CD14-positive monocyte (primary cell): ENCODE data around the gene HYI. TPM values are rescaled to one million over a fixed set of nuclear protein-coding genes. Genes with fewer than 3 reads are reported as not detected.

ENCODE experiments used
- DNase-seq, 3 donors: peaks; one replicate each; pipeline ENCODE4 v3.0.0-alpha.2; 2011 to 2022
- H2AFZ ChIP-seq: 2 replicates; pipeline ENCODE4 v1.6.0; 2012; ENCODE audit warnings: mild to moderate bottlenecking, low read depth, low read length, inconsistent platforms; ENCODE audit not compliant: insufficient read depth, poor library complexity, severe bottlenecking
- H3K27ac ChIP-seq, 2 donors: 1 replicate in 1 of 2; 2 replicates in 1 of 2; pipeline ENCODE4 v1.5.1; 2012 to 2013; ENCODE audit warnings: low read length in 2 of 2, control low read depth in 1 of 2, inconsistent platforms in 1 of 2, low read depth in 1 of 2, mild to moderate bottlenecking in 1 of 2
- H3K27me3 ChIP-seq, 2 donors: one replicate each; pipeline versions ENCODE4 v1.6.0 to v1.6.1; 2011 to 2013; ENCODE audit warnings: low read length in 2 of 2; ENCODE audit not compliant: control insufficient read depth in 2 of 2, insufficient read depth in 2 of 2
- H3K36me3 ChIP-seq, 2 donors: replicated peaks in 1 of 2; 1 replicate in 1 of 2; 2 replicates in 1 of 2; pipeline versions ENCODE4 v1.5.1 to v1.6.1; 2012 to 2013; ENCODE audit warnings: low read length in 2 of 2, control low read depth in 1 of 2, inconsistent platforms in 1 of 2, mild to moderate bottlenecking in 1 of 2; ENCODE audit not compliant: insufficient read depth in 2 of 2, control insufficient read depth in 1 of 2
- H3K4me1 ChIP-seq, 2 donors: 1 replicate in 1 of 2; 2 replicates in 1 of 2; pipeline versions ENCODE4 v1.5.1 to v1.6.1; 2012 to 2013; ENCODE audit warnings: low read length in 2 of 2, control low read depth in 1 of 2, inconsistent platforms in 1 of 2, mild to moderate bottlenecking in 1 of 2, moderate library complexity in 1 of 2; ENCODE audit not compliant: insufficient read depth in 2 of 2, control insufficient read depth in 1 of 2
- H3K4me2 ChIP-seq: replicated peaks from 2 replicates; pipeline ENCODE3; 2012; ENCODE audit warnings: low read length, moderate library complexity, mild to moderate bottlenecking; ENCODE audit not compliant: poor library complexity, severe bottlenecking; ENCODE audit errors: extremely low read depth
- H3K4me3 ChIP-seq, 3 experiments: fragments of 200-600 bp in 1 of 3; sonication (generic) in 1 of 3; replicated peaks in 1 of 3; 1 replicate in 2 of 3; 2 replicates in 1 of 3; pipeline ENCODE4 v1.5.1; 2011 to 2013; ENCODE audit warnings: low read length in 3 of 3, mild to moderate bottlenecking in 3 of 3, control low read depth in 2 of 3, low read depth in 2 of 3, inconsistent platforms in 1 of 3, moderate library complexity in 1 of 3
- H3K79me2 ChIP-seq: 2 replicates; pipeline ENCODE4 v1.6.0; 2012; ENCODE audit warnings: mild to moderate bottlenecking, control low read depth, inconsistent platforms, low read length, moderate library complexity; ENCODE audit not compliant: insufficient read depth
- H3K9ac ChIP-seq: 2 replicates; pipeline ENCODE4 v1.6.0; 2017; ENCODE audit warnings: low read length, mild to moderate bottlenecking; ENCODE audit not compliant: insufficient read depth, poor library complexity, severe bottlenecking
- H3K9me3 ChIP-seq, 2 donors: replicated peaks in 1 of 2; 1 replicate in 1 of 2; 2 replicates in 1 of 2; pipeline versions ENCODE4 v1.5.1 to v1.6.1; 2012 to 2013; ENCODE audit warnings: low read length in 2 of 2, control low read depth in 1 of 2; ENCODE audit not compliant: control insufficient read depth in 1 of 2, insufficient read depth in 1 of 2
- H4K20me1 ChIP-seq: 2 replicates; pipeline ENCODE4 v1.6.0; 2012; ENCODE audit warnings: mild to moderate bottlenecking, low read length, control low read depth, moderate library complexity; ENCODE audit not compliant: insufficient read depth
- H3K27ac Mint-ChIP-seq, 7 donors: one replicate each; pipeline ENCODE4 v1.8.0; 2020; ENCODE audit warnings: mild to moderate bottlenecking in 7 of 7, mixed read lengths in 7 of 7, moderate library complexity in 6 of 7, inconsistent platforms in 2 of 7
- H3K27me3 Mint-ChIP-seq, 3 donors: one replicate each; pipeline ENCODE4 v1.8.0; 2021 to 2022; ENCODE audit warnings: low read depth in 3 of 3, mild to moderate bottlenecking in 3 of 3, mixed read lengths in 3 of 3, moderate library complexity in 3 of 3, inconsistent platforms in 1 of 3
- H3K36me3 Mint-ChIP-seq, 2 donors: one replicate each; pipeline ENCODE4 v1.8.0; 2020; ENCODE audit warnings: mixed read lengths in 2 of 2, inconsistent platforms in 1 of 2, mild to moderate bottlenecking in 1 of 2
- H3K4me1 Mint-ChIP-seq: one replicate; pipeline ENCODE4 v1.8.0; 2020; ENCODE audit warnings: mild to moderate bottlenecking, mixed read lengths
- H3K4me3 Mint-ChIP-seq, 2 donors: one replicate each; pipeline ENCODE4 v1.8.0; 2020; ENCODE audit warnings: mild to moderate bottlenecking in 2 of 2, mixed read lengths in 2 of 2, moderate library complexity in 1 of 2
- H3K9me3 Mint-ChIP-seq, 7 donors: one replicate each; pipeline ENCODE4 v1.8.0; 2020 to 2022; ENCODE audit warnings: mixed read lengths in 7 of 7, mild to moderate bottlenecking in 6 of 7, moderate library complexity in 6 of 7, inconsistent platforms in 2 of 7
- WGBS: methylation state at CpG from one replicate; pipeline ENCODE4 v1.1.5; 2013; ENCODE audit warnings: missing lambda C conversion rate; ENCODE audit not compliant: insufficient coverage; 5-methylcytosine and 5-hydroxymethylcytosine counted together
- intact Hi-C, 2 donors: fragments of 100-400 bp; cut with micrococcal nuclease; formaldehyde crosslinking; loops; one replicate each; pipeline versions ENCODE4 v1.15.0 to v1.15.1; 2023
- polyA plus RNA-seq, 3 donors: library from polyadenylated mRNA; depleted of rRNA in 1 of 3; unstranded in 2 of 3; stranded (reverse) in 1 of 3; fragments of 300-500 nt in 2 of 3; fragments of >200 nt in 1 of 3; fragmentation: Illumina TruSeq in 2 of 3; gene quantifications; 1 replicate in 2 of 3; 2 replicates in 1 of 3; pipeline ENCODE4 v1.2.3, GENCODE V29; 2012 to 2021
- TF ChIP-seq, protein P1 (sequence below): fragments of 200-600 bp; IDR thresholded peaks from one replicate; pipeline ENCODE4 v1.8.0; 2022; ENCODE audit warnings: antibody characterized with exemption, mild to moderate bottlenecking

HYI gene
- polyA plus RNA-seq, 3 donors = 0.74 to 7.2 (median 1.6) TPM

DNA sequence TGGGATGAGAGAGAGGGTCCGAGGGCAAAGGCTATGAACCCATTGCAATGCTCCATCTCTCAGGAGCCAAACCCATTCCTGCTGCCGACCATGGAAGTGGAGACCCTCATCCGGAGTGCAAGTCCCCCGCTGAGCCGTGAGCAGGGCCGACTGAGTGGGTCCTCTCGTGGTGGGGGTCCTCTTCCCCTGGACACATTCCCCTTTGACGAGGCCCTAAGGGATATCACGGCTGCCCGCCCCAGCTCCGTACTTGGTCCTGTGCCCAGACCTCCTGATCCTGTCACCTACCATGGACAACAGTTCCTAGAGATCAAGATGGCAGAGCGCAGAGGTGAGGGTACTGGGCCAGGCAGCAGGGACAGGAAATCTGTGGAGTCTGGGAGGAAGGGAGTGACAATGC, 11.0 kb downstream of the HYI start:
- DNase-seq = no peak
- Histone ChIP-seq H4K20me1 (no peaks in the 10 kb centered on the region), H2AFZ (no peak overlapping the region), H3K27me3 (no peaks in the 10 kb centered on the region), H3K27ac (no peak overlapping the region), H3K9ac (no peak overlapping the region), H3K36me3 (peaks cover 95 to 100% of the 10 kb centered on the region in 2 donors), H3K79me2 (no peaks in the 10 kb centered on the region), H3K4me2 (no peak overlapping the region), H3K9me3 (no peaks in the 10 kb centered on the region), H3K4me1 (no peaks in the 10 kb centered on the region), H3K4me3 (no peak overlapping the region)
- peaks cover 0 to 2% (median 0%) of the 10 kb centered on the region in 7 donors for H3K9me3 Mint-ChIP-seq
- no peaks in the 10 kb centered on the region for H3K4me1 Mint-ChIP-seq
- peaks cover 95 to 96% of the 10 kb centered on the region in 2 donors for H3K36me3 Mint-ChIP-seq
- H3K27ac Mint-ChIP-seq = peak overlapping the region in 2 of 7 donors; percentile 37 to 42
- H3K4me3 Mint-ChIP-seq = no peak overlapping the region
- TF ChIP-seq, protein P1, sequence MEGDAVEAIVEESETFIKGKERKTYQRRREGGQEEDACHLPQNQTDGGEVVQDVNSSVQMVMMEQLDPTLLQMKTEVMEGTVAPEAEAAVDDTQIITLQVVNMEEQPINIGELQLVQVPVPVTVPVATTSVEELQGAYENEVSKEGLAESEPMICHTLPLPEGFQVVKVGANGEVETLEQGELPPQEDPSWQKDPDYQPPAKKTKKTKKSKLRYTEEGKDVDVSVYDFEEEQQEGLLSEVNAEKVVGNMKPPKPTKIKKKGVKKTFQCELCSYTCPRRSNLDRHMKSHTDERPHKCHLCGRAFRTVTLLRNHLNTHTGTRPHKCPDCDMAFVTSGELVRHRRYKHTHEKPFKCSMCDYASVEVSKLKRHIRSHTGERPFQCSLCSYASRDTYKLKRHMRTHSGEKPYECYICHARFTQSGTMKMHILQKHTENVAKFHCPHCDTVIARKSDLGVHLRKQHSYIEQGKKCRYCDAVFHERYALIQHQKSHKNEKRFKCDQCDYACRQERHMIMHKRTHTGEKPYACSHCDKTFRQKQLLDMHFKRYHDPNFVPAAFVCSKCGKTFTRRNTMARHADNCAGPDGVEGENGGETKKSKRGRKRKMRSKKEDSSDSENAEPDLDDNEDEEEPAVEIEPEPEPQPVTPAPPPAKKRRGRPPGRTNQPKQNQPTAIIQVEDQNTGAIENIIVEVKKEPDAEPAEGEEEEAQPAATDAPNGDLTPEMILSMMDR = no peak
- intact Hi-C loops = no loop called here
- peaks cover 0 to 3% (median 3%) of the 10 kb centered on the region in 3 donors for H3K27me3 Mint-ChIP-seq
- 96% methylated on average over 11 of the region's 12 CpGs for WGBS

DNA sequence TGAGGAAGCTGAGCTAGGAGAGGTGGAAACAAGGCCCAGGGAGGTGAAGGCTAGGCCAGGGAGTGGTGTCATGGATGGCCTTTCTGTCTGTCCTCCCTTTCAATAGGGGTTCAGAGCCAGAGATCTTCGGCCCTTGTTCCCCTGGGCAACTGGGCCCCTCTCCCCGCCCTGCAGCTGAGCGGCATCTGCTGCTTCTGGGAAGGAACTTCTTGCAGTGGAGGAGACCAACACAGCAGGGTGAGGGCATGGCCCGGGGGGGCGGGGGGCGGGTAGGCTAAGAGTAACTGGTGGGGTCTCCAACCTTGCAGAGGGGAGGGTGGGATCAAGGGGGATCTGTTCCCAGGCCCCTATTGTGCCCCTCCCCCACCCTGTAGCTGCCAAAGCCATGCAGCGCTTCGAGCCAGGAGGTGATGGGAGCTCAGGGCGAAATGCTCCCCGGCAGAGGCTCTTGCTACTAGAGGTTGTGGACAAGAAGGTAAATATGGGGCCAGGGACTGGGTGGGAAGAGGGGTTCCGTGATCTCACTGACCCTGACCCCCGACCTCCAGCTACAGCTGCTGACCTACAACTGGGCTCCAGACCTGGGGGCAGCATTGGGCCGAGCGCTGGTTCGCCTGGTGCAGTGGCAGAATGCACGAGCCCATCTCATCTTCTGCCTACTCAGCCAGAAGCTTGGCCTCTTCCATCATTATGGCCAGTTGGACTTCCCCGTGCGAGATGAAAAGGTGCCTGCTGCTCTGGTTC, 11.7 kb downstream of the HYI start:
- no peaks in the 10 kb centered on the region for H3K4me1 Mint-ChIP-seq
- DNase-seq = no peak
- TF ChIP-seq, protein P1 = no peak
- H3K27ac Mint-ChIP-seq = no peak overlapping the region
- Histone ChIP-seq H2AFZ (no peak overlapping the region), H3K4me2 (no peak overlapping the region), H3K4me3 (no peak overlapping the region), H4K20me1 (no peaks in the 10 kb centered on the region), H3K79me2 (no peaks in the 10 kb centered on the region), H3K36me3 (peaks cover 93 to 100% of the 10 kb centered on the region in 2 donors), H3K9ac (no peak overlapping the region), H3K27me3 (no peaks in the 10 kb centered on the region), H3K27ac (no peak overlapping the region), H3K4me1 (no peaks in the 10 kb centered on the region), H3K9me3 (no peaks in the 10 kb centered on the region)
- H3K9me3 Mint-ChIP-seq = peaks cover 0 to 2% (median 0%) of the 10 kb centered on the region in 7 donors
- intact Hi-C loops = no loop called here
- peaks cover 95 to 96% of the 10 kb centered on the region in 2 donors for H3K36me3 Mint-ChIP-seq
- peaks cover 0 to 3% (median 3%) of the 10 kb centered on the region in 3 donors for H3K27me3 Mint-ChIP-seq
- WGBS = 96% methylated on average over 9 of the region's 18 CpGs
- H3K4me3 Mint-ChIP-seq = no peak overlapping the region
